GM19455 (cell line): ENCODE results near the gene CILP2.

ENCODE experiments used
- ATAC-seq: cut with Tn5 transposase; IDR thresholded peaks from one replicate; pipeline ENCODE4 v1.9.1; 2021; ENCODE audit not compliant: unreplicated experiment

Gene CILP2

DNA sequence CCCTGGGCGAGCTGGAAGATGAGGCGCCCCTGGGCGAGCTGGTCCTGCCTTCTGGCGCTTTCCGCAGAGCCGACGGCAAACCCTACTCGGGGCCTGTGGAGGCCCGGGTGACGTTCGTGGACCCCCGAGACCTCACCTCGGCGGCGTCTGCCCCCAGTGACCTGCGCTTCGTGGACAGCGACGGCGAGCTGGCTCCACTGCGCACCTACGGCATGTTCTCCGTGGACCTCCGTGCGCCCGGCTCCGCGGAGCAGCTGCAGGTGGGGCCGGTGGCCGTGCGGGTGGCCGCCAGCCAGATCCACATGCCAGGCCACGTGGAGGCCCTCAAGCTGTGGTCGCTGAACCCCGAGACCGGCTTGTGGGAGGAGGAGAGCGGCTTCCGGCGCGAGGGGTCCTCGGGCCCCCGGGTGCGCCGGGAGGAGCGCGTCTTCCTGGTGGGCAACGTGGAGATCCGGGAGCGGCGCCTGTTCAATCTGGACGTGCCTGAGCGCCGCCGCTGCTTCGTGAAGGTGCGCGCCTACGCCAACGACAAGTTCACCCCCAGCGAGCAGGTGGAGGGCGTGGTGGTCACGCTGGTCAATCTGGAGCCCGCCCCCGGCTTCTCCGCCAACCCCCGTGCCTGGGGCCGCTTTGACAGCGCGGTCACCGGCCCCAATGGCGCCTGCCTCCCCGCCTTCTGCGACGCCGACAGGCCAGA is 6.3 kb downstream of the CILP2 start:
- ATAC-seq = no peak

DNA sequence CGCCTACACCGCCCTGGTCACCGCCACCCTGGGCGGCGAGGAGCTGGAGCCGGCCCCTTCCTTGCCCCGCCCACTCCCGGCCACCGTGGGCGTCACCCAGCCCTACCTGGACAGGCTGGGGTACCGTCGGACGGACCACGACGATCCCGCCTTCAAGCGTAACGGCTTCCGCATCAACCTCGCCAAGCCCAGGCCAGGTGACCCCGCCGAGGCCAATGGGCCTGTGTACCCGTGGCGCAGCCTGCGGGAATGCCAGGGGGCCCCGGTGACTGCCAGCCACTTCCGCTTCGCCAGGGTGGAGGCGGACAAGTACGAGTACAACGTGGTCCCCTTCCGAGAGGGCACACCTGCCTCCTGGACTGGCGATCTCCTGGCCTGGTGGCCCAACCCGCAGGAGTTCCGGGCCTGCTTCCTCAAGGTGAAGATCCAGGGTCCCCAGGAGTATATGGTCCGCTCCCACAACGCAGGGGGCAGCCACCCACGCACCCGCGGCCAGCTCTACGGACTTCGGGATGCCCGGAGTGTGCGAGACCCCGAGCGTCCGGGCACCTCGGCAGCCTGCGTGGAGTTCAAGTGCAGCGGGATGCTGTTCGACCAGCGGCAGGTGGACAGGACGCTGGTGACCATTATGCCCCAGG is 7.0 kb downstream of the CILP2 start:
- ATAC-seq = no peak

DNA sequence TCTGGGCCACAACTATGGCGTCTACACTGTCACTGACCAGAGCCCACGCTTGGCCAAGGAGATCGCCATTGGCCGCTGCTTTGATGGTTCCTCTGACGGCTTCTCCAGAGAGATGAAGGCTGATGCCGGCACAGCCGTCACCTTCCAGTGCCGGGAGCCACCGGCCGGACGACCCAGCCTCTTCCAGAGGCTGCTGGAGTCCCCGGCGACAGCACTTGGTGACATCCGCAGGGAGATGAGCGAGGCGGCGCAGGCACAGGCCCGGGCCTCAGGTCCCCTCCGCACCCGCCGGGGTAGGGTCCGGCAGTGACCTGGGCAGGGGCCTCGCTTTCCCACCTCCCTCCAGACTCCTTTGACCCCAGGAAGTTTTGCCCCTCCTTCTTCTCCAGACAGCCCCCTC is 7.6 kb downstream of the CILP2 start:
- ATAC-seq = no peak

DNA sequence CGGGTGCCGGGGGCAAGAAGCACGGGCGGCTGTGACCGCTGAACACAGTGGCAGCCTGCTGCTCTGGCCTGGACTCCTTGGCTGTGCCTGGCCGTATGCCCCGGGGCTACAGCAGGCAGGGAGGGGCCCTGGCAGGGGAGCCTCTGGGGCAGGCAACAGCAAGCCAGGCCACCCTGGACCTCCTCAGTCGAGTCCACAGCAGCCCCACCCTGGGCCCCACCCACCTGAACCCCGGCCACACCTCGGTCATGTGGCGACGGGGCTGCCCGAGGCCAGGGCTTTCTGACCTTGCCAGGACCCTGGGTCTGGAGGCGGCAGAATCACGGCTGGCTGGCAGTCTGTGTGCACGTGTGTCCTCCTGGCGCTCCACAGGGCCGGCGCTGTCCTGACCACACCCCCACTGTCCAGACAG is 8.7 kb downstream of the CILP2 start:
- no peak for ATAC-seq

DNA sequence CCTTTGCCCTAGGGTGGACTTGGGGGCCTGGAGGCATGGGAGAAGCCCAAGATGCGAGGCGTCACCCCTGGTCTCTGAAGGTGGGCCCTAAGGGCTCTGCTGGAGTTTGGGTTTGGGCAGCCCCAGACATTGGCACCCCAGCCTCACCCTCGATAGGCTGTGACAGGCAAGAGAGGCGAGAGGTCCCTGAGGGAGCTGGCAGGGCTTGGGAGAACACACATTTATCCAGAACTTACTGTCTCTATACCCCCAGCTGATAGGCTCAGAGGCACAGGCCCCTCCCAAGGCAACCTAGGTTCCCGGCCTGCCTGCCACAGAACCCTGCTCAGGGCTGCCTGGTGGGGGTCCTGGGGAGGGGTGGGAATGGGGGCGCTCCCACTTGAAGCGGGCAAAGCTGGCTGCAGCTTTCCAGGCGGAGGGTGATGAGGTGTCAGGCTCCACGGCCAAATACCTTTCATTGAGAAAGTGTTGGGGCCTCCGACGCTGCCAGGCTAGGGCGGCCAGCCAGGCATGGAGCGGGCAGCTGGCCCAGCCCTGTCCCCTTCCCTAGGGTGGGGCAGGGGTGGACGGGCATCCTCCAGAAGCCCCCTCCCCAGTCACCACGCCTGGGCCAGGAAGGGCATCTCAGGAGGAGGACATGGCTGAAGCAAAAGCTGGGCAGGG is 9.7 kb downstream of the CILP2 start:
- ATAC-seq = no peak

DNA sequence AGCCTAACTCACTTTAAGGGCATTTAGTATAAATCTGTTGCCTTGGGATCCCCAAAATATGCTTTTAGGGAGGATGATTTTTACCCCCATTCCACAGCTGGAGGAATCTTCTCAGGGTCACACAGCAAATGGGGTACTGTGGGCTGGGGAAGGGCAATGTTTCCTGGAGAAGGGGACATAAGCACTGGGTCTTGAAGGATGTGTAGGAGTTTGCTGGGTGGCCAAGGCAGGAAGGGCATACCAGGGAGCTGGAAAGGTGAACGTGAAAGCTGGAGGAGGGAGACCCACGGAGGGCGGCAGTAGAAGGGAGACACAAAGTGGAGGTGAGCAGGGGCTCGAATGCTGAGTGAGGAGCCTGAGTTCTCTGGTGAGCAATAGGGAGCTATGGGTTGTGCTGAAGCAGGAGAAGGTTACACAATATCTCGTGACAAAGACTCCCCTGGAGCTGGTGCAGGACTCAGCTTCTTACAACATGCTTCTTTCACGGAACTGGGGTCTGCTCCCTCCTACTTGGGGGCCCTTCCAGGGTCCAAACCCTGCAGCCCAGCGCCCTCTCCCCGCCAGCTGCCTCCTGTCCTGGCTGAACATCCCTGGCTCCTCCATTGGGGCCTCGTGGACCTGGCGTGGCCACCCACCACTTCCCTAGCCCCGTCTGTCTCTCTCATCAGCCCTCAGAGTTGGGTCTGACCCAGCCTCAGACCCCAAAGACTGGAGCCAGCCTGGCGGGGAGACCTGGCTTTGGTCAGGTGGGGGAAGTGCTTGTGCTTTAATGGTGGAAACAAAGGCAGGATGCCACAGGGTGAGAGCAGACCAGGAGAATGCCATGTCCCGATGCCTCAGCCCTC is 11.1 kb downstream of the CILP2 start:
- no peak for ATAC-seq

DNA sequence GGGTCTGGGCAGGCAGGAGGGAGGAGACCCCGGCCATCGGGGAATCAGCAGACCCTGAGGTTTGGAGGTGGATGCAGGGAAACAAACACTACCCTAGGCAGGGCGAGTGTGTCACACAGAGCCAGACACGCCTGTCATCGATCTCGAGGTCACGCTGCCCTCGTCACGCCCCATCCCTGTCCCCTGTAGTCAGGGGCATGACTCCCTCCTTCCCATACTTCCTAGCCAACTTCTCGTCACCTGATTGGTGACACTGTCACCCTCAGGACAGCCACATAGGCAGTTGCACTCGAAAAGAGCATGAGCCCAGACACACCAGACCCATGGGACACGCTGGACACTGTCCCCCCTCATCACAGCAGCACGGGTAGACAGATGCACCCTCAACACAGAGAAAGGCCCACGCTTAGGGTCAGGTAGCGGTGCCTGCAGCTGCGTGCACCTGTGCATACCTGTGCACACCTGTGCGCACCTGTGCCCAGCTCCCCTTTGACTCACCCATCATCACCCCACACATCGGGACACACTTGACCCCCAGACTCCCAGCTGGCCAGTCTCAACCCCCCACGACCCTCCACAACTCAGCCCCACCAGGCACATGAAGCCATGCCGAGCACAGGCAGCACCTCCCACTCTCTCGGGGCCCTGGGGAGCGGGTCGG is 11.9 kb downstream of the CILP2 start:
- no peak for ATAC-seq

DNA sequence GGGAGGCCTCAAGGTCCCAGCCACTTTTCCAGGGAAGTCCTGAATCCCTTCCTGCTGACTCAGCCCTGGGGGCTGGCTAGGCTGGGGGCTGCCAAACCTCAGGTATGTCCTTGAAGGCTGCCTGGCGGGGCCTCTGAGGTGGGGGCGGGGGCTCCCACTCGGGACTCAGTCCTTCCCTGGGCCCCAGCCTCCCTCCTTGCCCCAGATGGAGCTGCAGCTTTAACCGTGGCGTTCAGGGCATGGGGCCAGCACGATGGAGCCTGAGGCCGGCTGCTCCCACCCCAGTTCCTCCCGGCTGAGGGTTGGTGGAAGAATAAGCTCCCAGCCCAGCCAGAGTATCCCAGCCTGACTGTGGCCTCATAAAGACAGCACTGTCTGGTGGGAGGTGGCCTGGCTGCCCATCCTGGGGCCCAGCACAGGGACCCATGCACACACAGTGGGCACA is 12.4 kb downstream of the CILP2 start:
- no peak for ATAC-seq

DNA sequence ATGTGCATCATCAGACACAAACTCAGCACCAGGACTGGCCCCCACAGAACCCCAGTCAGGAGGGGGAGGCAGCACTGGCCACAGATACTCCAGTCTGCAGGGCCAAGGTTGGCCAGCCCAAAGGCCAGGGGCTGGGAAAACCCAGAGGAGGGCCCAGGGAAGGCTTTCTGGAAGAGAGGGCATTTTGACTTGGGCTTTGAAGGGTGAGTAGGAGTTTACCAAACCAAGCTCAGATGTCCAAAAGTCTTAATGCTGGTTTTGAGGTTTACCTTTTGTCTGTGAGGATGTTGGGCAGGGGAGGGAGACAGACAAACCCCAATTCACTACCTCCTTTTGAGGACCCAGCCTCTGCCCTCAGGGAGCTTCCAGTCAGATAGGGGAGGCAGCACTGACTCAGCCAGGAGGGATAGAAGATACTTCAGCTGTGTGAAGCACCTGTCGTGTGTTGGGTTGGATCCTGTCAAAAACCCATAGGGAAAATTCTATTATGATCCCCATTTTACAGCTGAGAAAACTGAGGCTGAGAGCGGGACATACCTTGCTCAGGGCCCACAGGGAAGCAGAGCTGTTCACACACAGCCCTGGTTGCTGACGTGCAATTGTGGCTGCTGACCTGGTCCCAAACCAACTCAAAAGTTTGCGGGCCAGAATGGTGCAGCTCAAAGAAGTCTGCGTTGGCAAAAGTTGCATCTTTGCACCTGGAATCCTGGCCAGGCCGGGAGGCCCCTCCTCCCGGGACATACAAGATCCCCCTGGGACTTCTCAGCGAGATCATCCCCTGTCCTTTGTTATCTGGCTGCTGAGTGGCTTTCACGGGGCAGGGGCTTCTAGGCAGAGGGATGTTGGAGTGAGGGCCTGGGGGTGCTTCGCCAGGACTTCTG is 13.1 kb downstream of the CILP2 start:
- no peak for ATAC-seq

DNA sequence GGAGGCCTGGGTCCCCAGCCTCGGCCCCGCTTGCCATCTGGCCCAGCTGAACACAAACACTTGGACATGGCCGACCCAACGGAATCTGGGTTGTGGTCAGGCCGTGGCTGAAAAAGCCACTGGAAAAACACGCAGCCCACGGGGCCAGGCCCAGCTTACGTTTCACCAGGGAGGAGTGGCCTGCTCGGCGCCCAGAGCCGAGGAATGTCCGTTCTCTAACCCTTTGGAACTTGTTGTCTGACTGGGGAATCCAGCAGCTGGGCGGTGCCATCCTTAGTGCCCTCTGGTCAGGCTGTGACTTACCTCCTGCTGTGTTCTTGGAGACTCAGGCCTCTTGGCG is 13.8 kb downstream of the CILP2 start:
- no peak for ATAC-seq

DNA sequence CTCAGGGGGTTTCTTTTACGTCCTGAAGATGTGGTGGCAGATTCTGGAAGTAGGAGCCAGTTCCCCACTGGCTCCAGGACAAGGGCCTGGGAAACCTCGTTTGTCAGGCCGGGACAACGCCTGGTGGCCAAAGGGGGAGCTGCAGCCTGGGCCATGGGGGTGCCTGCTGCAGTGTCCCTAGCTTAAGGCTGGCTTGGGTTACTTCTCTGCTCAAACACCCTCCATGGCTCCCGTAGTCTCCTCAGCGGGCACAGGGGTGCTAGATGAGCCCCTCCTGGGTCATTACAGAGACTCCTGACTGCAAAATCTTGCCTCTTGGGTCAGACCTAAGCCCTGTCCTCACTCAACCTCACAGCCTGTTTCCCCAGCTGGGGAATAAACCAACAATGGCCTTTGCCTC is 14.7 kb downstream of the CILP2 start:
- ATAC-seq = no peak

DNA sequence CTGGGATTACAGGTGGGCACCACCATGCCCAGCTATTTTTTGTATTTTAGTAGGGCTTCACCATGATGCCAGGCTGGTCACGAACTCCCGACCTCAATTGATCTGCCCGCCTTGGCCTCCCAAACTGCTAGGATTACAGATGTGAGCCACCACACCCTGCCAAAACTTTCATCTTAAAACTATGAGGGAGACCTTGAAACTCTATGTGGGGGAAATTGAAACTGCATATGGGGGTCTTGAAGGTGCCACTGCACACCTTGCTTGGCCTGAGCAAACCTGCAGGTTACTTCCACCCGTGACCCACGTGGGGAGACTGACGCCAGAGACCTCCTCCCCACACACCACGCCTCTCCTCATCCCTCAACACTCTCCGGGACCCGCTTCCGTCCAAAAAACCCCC is 15.6 kb downstream of the CILP2 start:
- no peak for ATAC-seq

DNA sequence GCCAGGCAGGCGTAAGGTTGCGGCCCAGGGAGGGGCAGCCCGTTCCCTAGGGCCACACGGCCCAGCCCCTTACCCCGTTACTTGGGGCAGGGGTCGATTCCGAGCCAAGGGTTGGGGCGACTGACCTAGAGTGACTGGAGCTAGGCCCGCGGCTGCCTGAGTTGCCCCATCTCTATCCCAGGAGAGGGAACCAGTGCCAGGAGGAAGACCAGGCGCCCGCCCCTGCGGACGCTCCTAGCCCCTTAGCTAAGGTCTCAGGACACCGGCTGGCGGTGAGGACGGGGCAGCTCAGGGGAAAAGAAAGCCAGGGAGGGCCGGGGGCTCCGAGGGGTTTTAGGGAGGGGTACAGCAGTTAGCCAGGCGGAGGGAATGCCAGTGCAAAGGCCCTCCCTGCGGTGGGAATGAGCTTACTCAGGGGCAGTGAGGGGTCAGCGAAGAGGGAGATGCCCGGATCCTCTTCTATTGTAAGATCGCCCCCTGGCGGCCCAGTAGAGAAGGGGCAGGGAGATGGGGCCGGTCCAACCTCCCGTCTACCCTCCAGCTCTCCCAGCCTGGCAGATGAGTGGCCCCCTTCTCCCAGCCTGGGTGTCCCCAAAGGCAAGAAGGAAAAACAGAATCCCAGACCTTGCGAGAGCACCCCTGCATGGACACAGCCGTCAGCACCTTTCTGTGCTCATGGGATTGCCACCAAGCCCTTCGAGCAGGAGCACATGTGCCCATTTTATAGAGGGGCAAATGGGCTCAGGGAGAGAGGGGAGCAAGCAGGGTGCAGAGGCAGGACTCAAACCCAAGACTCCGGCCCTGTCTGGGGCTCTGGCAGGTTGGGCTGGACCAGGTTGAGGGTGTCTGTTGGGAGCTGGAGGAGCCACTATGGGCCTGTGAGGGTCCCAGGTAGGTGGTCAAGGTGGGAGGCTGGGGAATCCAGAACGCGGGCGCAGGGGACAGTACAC is 16.3 kb downstream of the CILP2 start:
- no peak for ATAC-seq

DNA sequence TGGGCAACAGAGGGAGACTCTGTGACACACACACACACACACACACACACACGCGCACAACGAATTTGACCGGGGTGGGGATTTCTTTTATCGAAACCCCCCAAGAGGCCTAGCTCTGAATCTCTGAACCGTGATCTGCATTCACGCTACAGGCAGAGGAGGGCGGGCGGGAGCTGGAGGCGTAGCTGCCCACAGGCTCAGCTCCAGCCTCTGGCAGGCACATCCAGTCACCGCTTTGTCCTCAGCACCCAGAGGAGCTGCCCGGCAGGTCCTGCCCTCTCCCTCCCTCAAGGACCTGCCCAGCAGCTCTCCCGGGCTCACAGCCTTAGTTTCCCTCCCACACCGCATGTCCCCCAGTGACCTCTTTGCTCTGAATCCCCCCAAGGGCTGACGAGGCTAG is 20.0 kb downstream of the CILP2 start:
- no peak for ATAC-seq

DNA sequence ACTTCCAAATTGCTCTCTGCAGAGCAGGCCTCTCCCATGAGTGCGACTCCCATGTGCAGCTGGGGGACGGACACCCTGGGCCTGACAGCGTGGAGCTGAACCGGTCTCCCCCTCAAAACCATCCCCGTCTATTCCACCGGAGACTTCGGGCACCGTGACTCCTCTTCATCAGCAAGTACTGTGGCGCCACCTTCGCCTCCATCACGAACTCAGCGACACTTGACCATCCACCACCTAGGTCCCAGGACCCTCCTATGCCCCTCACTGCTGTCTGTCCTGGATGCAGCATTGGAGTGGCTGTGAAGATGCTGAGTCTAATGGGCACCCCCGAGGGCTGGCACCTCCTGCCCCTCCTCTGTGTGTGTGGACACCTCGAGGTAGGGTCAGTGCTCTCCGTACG is 20.6 kb downstream of the CILP2 start:
- no peak for ATAC-seq

DNA sequence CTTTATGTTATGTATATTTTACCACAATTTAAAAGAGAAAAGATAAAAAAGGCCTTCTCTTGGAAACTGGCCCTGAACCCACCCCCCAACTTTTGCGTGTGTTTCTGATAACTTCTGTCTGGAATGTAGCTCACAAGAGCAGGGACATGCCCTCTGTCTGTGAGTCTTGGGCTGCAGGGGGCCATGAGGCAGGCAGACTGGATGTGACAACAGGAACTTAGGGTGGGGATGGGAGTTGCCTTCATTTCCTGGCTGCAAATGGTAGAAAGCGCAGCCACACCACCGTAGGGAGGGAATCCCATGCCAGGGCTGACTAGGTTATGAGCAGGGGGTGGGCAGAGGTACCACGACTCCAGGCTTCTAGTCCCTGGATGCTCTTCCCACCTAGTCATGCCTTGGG is 21.9 kb downstream of the CILP2 start:
- ATAC-seq = no peak

DNA sequence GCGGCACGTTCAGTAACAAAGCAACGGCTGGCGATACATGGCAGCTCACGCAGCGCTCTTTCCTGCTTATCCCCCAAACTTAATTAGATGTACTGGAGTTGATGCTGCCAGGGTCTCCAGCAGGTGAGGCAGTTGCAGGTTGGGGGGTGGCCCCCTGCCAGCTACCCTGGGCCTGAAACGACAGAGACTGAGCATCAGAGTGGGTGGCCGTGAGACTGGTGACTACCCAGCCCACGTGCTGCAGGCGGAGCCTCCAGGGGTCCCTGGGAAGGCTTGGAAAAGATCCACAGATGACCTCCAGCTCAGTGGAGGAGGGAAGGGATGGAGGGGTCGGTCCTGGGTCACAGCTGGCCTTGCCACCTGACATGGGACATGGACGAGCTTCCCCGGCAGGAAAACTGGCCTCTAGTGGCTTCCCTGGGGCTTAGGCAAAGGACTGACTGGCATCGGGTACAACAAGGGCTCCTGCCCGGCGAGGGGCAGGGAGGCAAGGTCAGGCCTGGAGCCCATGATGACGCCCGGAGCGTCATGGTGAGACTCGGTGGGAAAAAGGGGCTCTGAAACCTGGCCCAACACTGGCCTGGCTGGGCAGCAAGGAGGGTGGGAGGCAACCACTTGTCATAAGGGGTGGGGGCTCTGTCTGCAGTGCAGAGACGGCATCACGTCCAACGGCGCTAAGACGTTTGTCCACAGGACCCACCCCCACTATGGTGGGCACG is 24.0 kb downstream of the CILP2 start:
- no peak for ATAC-seq

DNA sequence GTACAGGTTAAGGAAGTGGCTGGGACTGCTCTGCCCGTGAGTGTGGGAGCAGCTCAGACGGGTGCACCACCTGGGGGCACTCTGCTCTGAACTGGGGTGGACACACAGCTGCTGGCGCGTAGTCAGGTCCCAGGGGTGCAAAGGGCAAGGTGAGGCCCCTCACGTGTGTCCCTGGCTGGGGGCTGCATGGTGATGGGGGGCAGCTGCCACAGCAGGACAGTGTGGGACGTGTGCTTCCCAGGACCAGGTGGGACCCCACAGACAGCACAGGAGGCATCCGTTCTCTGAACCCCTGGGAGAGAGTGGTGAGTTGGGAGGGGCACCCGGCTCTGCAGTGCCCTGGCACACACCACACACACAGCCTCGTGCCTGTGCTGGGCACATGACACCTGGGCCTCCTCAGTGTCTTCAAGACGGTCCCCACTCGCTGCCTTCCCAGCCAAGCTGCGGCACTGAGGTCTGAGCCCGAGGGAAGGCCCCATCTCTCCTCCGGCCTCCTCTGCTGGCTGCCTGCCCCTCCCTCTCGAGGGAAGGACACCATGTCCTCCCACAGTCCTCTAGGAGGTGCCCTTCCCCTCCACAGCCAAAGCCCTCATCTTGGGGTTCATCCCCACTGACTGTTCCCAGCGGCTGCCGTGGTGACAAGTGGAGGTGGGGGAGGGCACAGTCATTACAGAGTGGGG is 24.7 kb downstream of the CILP2 start:
- ATAC-seq = no peak
